Measurements from ENCODE around the gene ZNF407.

The ZNF407 gene

GRCh38 chr18:74946646-74947375, 349.1 kb downstream of the ZNF407 start:
- Histone ChIP-seq H3K4me1 (ENCODE audit: control insufficient read depth, insufficient read depth, low read length, poor library complexity, severe bottlenecking) (peaks cover 12% of the 10 kb centered on the region), H3K4me3 (ENCODE audit: extremely low read depth, insufficient read depth, low read length, poor library complexity, severe bottlenecking) (no peak overlapping the region), H3K27ac (ENCODE audit: low read depth, low read length, severe bottlenecking) (no peak overlapping the region), H3K9me3 (ENCODE audit: control insufficient read depth, low read length) (no peaks in the 10 kb centered on the region), H3K36me3 (ENCODE audit: control insufficient read depth, insufficient read depth, low read length) (no peaks in the 10 kb centered on the region)
- WGBS, 2 experiments (ENCODE audit: insufficient coverage in 2 of 2), result no CpG with 5 or more reads among the region's 3 CpGs

GRCh38 chr18:74947417-74947816, 349.7 kb downstream of the ZNF407 start:
- Histone ChIP-seq H3K4me3 (ENCODE audit: extremely low read depth, insufficient read depth, low read length, poor library complexity, severe bottlenecking) (no peak overlapping the region), H3K27ac (ENCODE audit: low read depth, low read length, severe bottlenecking) (no peak overlapping the region), H3K9me3 (ENCODE audit: control insufficient read depth, low read length) (no peaks in the 10 kb centered on the region), H3K4me1 (ENCODE audit: control insufficient read depth, insufficient read depth, low read length, poor library complexity, severe bottlenecking) (peaks cover 12% of the 10 kb centered on the region), H3K36me3 (ENCODE audit: control insufficient read depth, insufficient read depth, low read length) (no peaks in the 10 kb centered on the region)
- WGBS, 2 experiments (ENCODE audit: insufficient coverage in 2 of 2), result 81 to 85% methylated on average over 10 of the region's 10 CpGs

GRCh38 chr18:74947875-74948274, 350.2 kb downstream of the ZNF407 start:
- H3K27ac ChIP-seq (ENCODE audit: low read depth, low read length, severe bottlenecking), result no peak overlapping the region
- H3K9me3 ChIP-seq (ENCODE audit: control insufficient read depth, low read length), result no peaks in the 10 kb centered on the region
- no peaks in the 10 kb centered on the region for H3K36me3 ChIP-seq (ENCODE audit: control insufficient read depth, insufficient read depth, low read length)
- no CpG with 5 or more reads among the region's 4 CpGs for WGBS, 2 experiments (ENCODE audit: insufficient coverage in 2 of 2)
- H3K4me3 ChIP-seq (ENCODE audit: extremely low read depth, insufficient read depth, low read length, poor library complexity, severe bottlenecking), result no peak overlapping the region
- H3K4me1 ChIP-seq (ENCODE audit: control insufficient read depth, insufficient read depth, low read length, poor library complexity, severe bottlenecking), result peaks cover 12% of the 10 kb centered on the region

- no peak overlapping the region for H3K4me3 ChIP-seq (ENCODE audit: extremely low read depth, insufficient read depth, low read length, poor library complexity, severe bottlenecking)
- H3K4me1 ChIP-seq (ENCODE audit: control insufficient read depth, insufficient read depth, low read length, poor library complexity, severe bottlenecking), result peaks cover 12% of the 10 kb centered on the region
- H3K36me3 ChIP-seq (ENCODE audit: control insufficient read depth, insufficient read depth, low read length), result no peaks in the 10 kb centered on the region
- H3K9me3 ChIP-seq (ENCODE audit: control insufficient read depth, low read length), result no peaks in the 10 kb centered on the region
- H3K27ac ChIP-seq (ENCODE audit: low read depth, low read length, severe bottlenecking), result no peak overlapping the region
- 80 to 100% methylated on average over 1 of the region's 1 CpG for WGBS, 2 experiments (ENCODE audit: insufficient coverage in 2 of 2)
Measured at GRCh38 chr18:74949611-74950010, 351.9 kb downstream of the ZNF407 start.

GRCh38 chr18:74950479-74950878, 352.8 kb downstream of the ZNF407 start:
- Histone ChIP-seq H3K27ac (ENCODE audit: low read depth, low read length, severe bottlenecking) (no peak overlapping the region), H3K36me3 (ENCODE audit: control insufficient read depth, insufficient read depth, low read length) (no peaks in the 10 kb centered on the region), H3K4me3 (ENCODE audit: extremely low read depth, insufficient read depth, low read length, poor library complexity, severe bottlenecking) (no peak overlapping the region), H3K9me3 (ENCODE audit: control insufficient read depth, low read length) (no peaks in the 10 kb centered on the region), H3K4me1 (ENCODE audit: control insufficient read depth, insufficient read depth, low read length, poor library complexity, severe bottlenecking) (peaks cover 12% of the 10 kb centered on the region)
- 48 to 62% methylated on average over 4 of the region's 4 CpGs for WGBS, 2 experiments (ENCODE audit: insufficient coverage in 2 of 2)

- Histone ChIP-seq H3K27ac (ENCODE audit: low read depth, low read length, severe bottlenecking) (no peak overlapping the region), H3K4me1 (ENCODE audit: control insufficient read depth, insufficient read depth, low read length, poor library complexity, severe bottlenecking) (peaks cover 8% of the 10 kb centered on the region), H3K4me3 (ENCODE audit: extremely low read depth, insufficient read depth, low read length, poor library complexity, severe bottlenecking) (no peak overlapping the region), H3K9me3 (ENCODE audit: control insufficient read depth, low read length) (no peaks in the 10 kb centered on the region), H3K36me3 (ENCODE audit: control insufficient read depth, insufficient read depth, low read length) (no peaks in the 10 kb centered on the region)
- 90 to 92% methylated on average over 3 to 4 of the region's 4 CpGs for WGBS, 2 experiments (ENCODE audit: insufficient coverage in 2 of 2)
Measured at GRCh38 chr18:74951165-74951760, 353.6 kb downstream of the ZNF407 start.

GRCh38 chr18:74957588-74958224, 360.0 kb downstream of the ZNF407 start:
- Histone ChIP-seq H3K27ac (ENCODE audit: low read depth, low read length, severe bottlenecking) (no peak overlapping the region), H3K36me3 (ENCODE audit: control insufficient read depth, insufficient read depth, low read length) (no peaks in the 10 kb centered on the region), H3K4me3 (ENCODE audit: extremely low read depth, insufficient read depth, low read length, poor library complexity, severe bottlenecking) (no peak overlapping the region), H3K9me3 (ENCODE audit: control insufficient read depth, low read length) (no peaks in the 10 kb centered on the region), H3K4me1 (ENCODE audit: control insufficient read depth, insufficient read depth, low read length, poor library complexity, severe bottlenecking) (no peaks in the 10 kb centered on the region)
- WGBS, 2 experiments (ENCODE audit: insufficient coverage in 2 of 2), result 94 to 95% methylated on average over 3 to 4 of the region's 8 CpGs

- Histone ChIP-seq H3K36me3 (ENCODE audit: control insufficient read depth, insufficient read depth, low read length) (no peaks in the 10 kb centered on the region), H3K27ac (ENCODE audit: low read depth, low read length, severe bottlenecking) (no peak overlapping the region), H3K9me3 (ENCODE audit: control insufficient read depth, low read length) (no peaks in the 10 kb centered on the region), H3K4me3 (ENCODE audit: extremely low read depth, insufficient read depth, low read length, poor library complexity, severe bottlenecking) (no peak overlapping the region), H3K4me1 (ENCODE audit: control insufficient read depth, insufficient read depth, low read length, poor library complexity, severe bottlenecking) (no peaks in the 10 kb centered on the region)
- WGBS, 2 experiments (ENCODE audit: insufficient coverage in 2 of 2), result 100% methylated on average over 1 of the region's 3 CpGs; no CpG with 5 or more reads in 1 of the 2 experiments
Measured at GRCh38 chr18:74959216-74959615, 361.5 kb downstream of the ZNF407 start.

- Histone ChIP-seq H3K4me3 (ENCODE audit: extremely low read depth, insufficient read depth, low read length, poor library complexity, severe bottlenecking) (no peak overlapping the region), H3K9me3 (ENCODE audit: control insufficient read depth, low read length) (peaks cover 4% of the 10 kb centered on the region), H3K4me1 (ENCODE audit: control insufficient read depth, insufficient read depth, low read length, poor library complexity, severe bottlenecking) (no peaks in the 10 kb centered on the region), H3K36me3 (ENCODE audit: control insufficient read depth, insufficient read depth, low read length) (no peaks in the 10 kb centered on the region), H3K27ac (ENCODE audit: low read depth, low read length, severe bottlenecking) (no peak overlapping the region)
- 94 to 100% methylated on average over 2 to 3 of the region's 6 CpGs for WGBS, 2 experiments (ENCODE audit: insufficient coverage in 2 of 2)
Measured at GRCh38 chr18:74961596-74961995, 363.9 kb downstream of the ZNF407 start.

GRCh38 chr18:74963820-74964446, 366.3 kb downstream of the ZNF407 start:
- Histone ChIP-seq H3K27ac (ENCODE audit: low read depth, low read length, severe bottlenecking) (no peak overlapping the region), H3K4me1 (ENCODE audit: control insufficient read depth, insufficient read depth, low read length, poor library complexity, severe bottlenecking) (no peaks in the 10 kb centered on the region), H3K36me3 (ENCODE audit: control insufficient read depth, insufficient read depth, low read length) (no peaks in the 10 kb centered on the region), H3K4me3 (ENCODE audit: extremely low read depth, insufficient read depth, low read length, poor library complexity, severe bottlenecking) (no peak overlapping the region), H3K9me3 (ENCODE audit: control insufficient read depth, low read length) (peaks cover 4% of the 10 kb centered on the region)
- WGBS, 2 experiments (ENCODE audit: insufficient coverage in 2 of 2), result 60 to 64% methylated on average over 5 to 7 of the region's 7 CpGs

All from mesodermal cell (in vitro differentiated cells).